ENCODE results near the gene RHEB. TPM values are rescaled to one million over a fixed set of nuclear protein-coding genes. Genes with fewer than 3 reads are reported as not detected.

Gene RHEB
- total RNA-seq, 1 donor from 2014 or later, result 114 TPM

GRCh38 chr7:151451156-151451555, 68.5 kb downstream of the RHEB start:
- DNase-seq (ENCODE audit: low read depth), result no peak

- no peak for DNase-seq (ENCODE audit: low read depth)
Observed at GRCh38 chr7:151449990-151450389, 69.7 kb downstream of the RHEB start.

- DNase-seq (ENCODE audit: low read depth), result peak; percentile 66
Observed at GRCh38 chr7:151448261-151449252, 71.1 kb downstream of the RHEB start.

GRCh38 chr7:151447901-151448260, 71.8 kb downstream of the RHEB start:
- no peak for DNase-seq (ENCODE audit: low read depth)

GRCh38 chr7:151447312-151447711, 72.4 kb downstream of the RHEB start:
- no peak for DNase-seq (ENCODE audit: low read depth)

GRCh38 chr7:151446412-151446811, 73.3 kb downstream of the RHEB start:
- DNase-seq (ENCODE audit: low read depth), result no peak

- no peak for DNase-seq (ENCODE audit: low read depth)
Observed at GRCh38 chr7:151444632-151445031, 75.1 kb downstream of the RHEB start.

GRCh38 chr7:151442776-151443496, 76.8 kb downstream of the RHEB start:
- DNase-seq (ENCODE audit: low read depth), result no peak

GRCh38 chr7:151440799-151441445, 78.8 kb downstream of the RHEB start:
- no peak for DNase-seq (ENCODE audit: low read depth)

- no peak for DNase-seq (ENCODE audit: low read depth)
Observed at GRCh38 chr7:151439855-151440798, 79.6 kb downstream of the RHEB start, which contains the start of gene CRYGN. Gene CRYGN, minus strand, starts transcription at chr7:151440141. Its CDS starts 224 bp downstream, at chr7:151439917.

GRCh38 chr7:151438864-151439601, 80.7 kb downstream of the RHEB start:
- DNase-seq (ENCODE audit: low read depth), result no peak

- no peak for DNase-seq (ENCODE audit: low read depth)
Observed at GRCh38 chr7:151437866-151438516, 81.7 kb downstream of the RHEB start.

- no peak for DNase-seq (ENCODE audit: low read depth)
Observed at GRCh38 chr7:151437159-151437553, 82.5 kb downstream of the RHEB start.

- no peak for DNase-seq (ENCODE audit: low read depth)
Observed at GRCh38 chr7:151436446-151437158, 83.1 kb downstream of the RHEB start.

GRCh38 chr7:151435971-151436370, 83.7 kb downstream of the RHEB start:
- no peak for DNase-seq (ENCODE audit: low read depth)

- no peak for DNase-seq (ENCODE audit: low read depth)
Observed at GRCh38 chr7:151435103-151435916, 84.4 kb downstream of the RHEB start.

- no peak for DNase-seq (ENCODE audit: low read depth)
Observed at GRCh38 chr7:151434549-151434948, 85.1 kb downstream of the RHEB start.
